HEK293 (cell line): ENCODE data around the gene PALMD.

ENCODE experiments used
- BCL11B ChIP-seq: fragments of 450-650 bp; formaldehyde crosslinking; IDR thresholded peaks from 2 replicates; pipeline ENCODE4 v1.5.1; 2016; ENCODE audit warnings: low read depth, missing biosample characterization, missing genetic modification characterization
- EGR2 ChIP-seq: fragments of 450-650 bp; formaldehyde crosslinking; IDR thresholded peaks from 2 replicates; pipeline ENCODE4 v1.5.1; 2016; ENCODE audit warnings: low read depth, missing biosample characterization, missing genetic modification characterization
- MYNN ChIP-seq: fragments of 450-650 bp; formaldehyde crosslinking; IDR thresholded peaks from 2 replicates; pipeline ENCODE4 v1.5.1; 2016; ENCODE audit warnings: missing biosample characterization, missing genetic modification characterization, borderline replicate concordance
- REPIN1 ChIP-seq: fragments of 450-650 bp; formaldehyde crosslinking; IDR thresholded peaks from 2 replicates; pipeline ENCODE4 v1.5.1; 2017; ENCODE audit warnings: missing biosample characterization, missing genetic modification characterization, low read depth
- ZBTB1 ChIP-seq: fragments of 450-650 bp; formaldehyde crosslinking; IDR thresholded peaks from 2 replicates; pipeline ENCODE4 v1.5.1; 2016; ENCODE audit warnings: missing biosample characterization, missing genetic modification characterization
- ZNF391 ChIP-seq: fragments of 450-650 bp; formaldehyde crosslinking; IDR thresholded peaks from 2 replicates; pipeline ENCODE4 v1.5.1; 2016; ENCODE audit warnings: low read depth, missing biosample characterization, missing genetic modification characterization, borderline replicate concordance
- ZNF394 ChIP-seq: fragments of 450-650 bp; formaldehyde crosslinking; IDR thresholded peaks from 2 replicates; pipeline ENCODE4 v1.5.1; 2016; ENCODE audit warnings: missing biosample characterization, missing genetic modification characterization, mild to moderate bottlenecking, moderate library complexity, borderline replicate concordance
- ZSCAN30 ChIP-seq: fragments of 450-650 bp; IDR thresholded peaks from 2 replicates; pipeline ENCODE4 v1.5.1; 2018; ENCODE audit warnings: missing biosample characterization, mild to moderate bottlenecking, missing genetic modification characterization, moderate library complexity
- TF ChIP-seq, protein P1 (sequence below): fragments of 450-650 bp; formaldehyde crosslinking; IDR thresholded peaks from 2 replicates; pipeline ENCODE4 v1.5.1; 2016; ENCODE audit warnings: missing biosample characterization, missing genetic modification characterization
- TF ChIP-seq, protein P2 (sequence below): fragments of 450-650 bp; formaldehyde crosslinking; IDR thresholded peaks from 2 replicates; pipeline ENCODE4 v1.5.1; 2017; ENCODE audit warnings: missing biosample characterization, missing genetic modification characterization
- TF ChIP-seq, protein P3 (sequence below): fragments of 450-650 bp; formaldehyde crosslinking; IDR thresholded peaks from 2 replicates; pipeline ENCODE4 v1.5.1; 2016; ENCODE audit warnings: missing biosample characterization, missing genetic modification characterization
- TF ChIP-seq, protein P4 (sequence below): fragments of 450-650 bp; formaldehyde crosslinking; IDR thresholded peaks from 2 replicates; pipeline ENCODE4 v1.5.1; 2016; ENCODE audit warnings: missing biosample characterization, missing genetic modification characterization
- TF ChIP-seq, protein P5 (sequence below): fragments of 450-650 bp; formaldehyde crosslinking; IDR thresholded peaks from 2 replicates; pipeline ENCODE4 v1.5.1; 2016; ENCODE audit warnings: missing biosample characterization, missing genetic modification characterization

DNA sequence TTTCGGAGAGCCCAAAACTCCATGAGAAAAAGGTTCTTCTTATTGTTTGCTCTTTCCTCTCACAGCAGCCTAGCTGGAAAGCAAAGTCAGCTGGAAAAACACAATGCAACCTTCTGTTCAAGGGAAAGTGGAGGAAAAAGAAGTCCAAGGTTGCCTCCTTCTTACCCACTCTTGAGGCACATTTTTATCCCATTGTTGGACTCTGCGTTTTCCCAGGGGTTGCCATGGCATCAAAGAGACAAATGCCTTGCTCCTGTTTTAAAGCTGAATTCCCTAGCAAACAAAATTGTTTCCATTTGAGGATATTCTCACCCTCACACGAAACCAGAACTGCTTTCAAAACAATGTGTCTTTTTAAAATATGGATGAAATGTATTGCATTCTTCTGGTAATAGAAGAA is 45.1 kb upstream of the PALMD start:
- no peak for TF ChIP-seq EGR2 (tag by site-specific recombination)
- TF ChIP-seq MYNN (tag by site-specific recombination), result no peak
- no peak for TF ChIP-seq ZNF391 (tag by site-specific recombination)
- no peak for TF ChIP-seq BCL11B (tag by site-specific recombination)
- TF ChIP-seq, protein P1, sequence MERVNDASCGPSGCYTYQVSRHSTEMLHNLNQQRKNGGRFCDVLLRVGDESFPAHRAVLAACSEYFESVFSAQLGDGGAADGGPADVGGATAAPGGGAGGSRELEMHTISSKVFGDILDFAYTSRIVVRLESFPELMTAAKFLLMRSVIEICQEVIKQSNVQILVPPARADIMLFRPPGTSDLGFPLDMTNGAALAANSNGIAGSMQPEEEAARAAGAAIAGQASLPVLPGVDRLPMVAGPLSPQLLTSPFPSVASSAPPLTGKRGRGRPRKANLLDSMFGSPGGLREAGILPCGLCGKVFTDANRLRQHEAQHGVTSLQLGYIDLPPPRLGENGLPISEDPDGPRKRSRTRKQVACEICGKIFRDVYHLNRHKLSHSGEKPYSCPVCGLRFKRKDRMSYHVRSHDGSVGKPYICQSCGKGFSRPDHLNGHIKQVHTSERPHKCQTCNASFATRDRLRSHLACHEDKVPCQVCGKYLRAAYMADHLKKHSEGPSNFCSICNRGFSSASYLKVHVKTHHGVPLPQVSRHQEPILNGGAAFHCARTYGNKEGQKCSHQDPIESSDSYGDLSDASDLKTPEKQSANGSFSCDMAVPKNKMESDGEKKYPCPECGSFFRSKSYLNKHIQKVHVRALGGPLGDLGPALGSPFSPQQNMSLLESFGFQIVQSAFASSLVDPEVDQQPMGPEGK (tag by site-specific recombination), result no peak
- TF ChIP-seq REPIN1 (tag by site-specific recombination), result no peak
- TF ChIP-seq, protein P2, sequence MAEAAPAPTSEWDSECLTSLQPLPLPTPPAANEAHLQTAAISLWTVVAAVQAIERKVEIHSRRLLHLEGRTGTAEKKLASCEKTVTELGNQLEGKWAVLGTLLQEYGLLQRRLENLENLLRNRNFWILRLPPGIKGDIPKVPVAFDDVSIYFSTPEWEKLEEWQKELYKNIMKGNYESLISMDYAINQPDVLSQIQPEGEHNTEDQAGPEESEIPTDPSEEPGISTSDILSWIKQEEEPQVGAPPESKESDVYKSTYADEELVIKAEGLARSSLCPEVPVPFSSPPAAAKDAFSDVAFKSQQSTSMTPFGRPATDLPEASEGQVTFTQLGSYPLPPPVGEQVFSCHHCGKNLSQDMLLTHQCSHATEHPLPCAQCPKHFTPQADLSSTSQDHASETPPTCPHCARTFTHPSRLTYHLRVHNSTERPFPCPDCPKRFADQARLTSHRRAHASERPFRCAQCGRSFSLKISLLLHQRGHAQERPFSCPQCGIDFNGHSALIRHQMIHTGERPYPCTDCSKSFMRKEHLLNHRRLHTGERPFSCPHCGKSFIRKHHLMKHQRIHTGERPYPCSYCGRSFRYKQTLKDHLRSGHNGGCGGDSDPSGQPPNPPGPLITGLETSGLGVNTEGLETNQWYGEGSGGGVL (tag by site-specific recombination), result no peak
- TF ChIP-seq, protein P3, sequence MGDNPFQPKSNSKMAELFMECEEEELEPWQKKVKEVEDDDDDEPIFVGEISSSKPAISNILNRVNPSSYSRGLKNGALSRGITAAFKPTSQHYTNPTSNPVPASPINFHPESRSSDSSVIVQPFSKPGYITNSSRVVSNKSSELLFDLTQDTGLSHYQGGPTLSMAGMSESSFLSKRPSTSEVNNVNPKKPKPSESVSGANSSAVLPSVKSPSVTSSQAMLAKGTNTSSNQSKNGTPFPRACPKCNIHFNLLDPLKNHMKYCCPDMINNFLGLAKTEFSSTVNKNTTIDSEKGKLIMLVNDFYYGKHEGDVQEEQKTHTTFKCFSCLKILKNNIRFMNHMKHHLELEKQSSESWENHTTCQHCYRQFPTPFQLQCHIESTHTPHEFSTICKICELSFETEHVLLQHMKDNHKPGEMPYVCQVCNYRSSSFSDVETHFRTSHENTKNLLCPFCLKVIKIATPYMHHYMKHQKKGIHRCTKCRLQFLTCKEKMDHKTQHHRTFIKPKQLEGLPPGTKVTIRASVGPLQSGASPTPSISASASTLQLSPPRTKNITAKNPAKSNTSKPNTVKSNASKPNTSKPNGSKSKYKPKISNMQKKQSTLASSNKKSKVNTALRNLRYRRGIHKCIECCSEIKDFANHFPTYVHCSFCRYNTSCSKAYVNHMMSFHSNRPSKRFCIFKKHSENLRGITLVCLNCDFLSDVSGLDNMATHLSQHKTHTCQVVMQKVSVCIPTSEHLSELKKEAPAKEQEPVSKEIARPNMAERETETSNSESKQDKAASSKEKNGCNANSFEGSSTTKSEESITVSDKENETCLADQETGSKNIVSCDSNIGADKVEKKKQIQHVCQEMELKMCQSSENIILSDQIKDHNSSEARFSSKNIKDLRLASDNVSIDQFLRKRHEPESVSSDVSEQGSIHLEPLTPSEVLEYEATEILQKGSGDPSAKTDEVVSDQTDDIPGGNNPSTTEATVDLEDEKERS, result no peak
- no peak for TF ChIP-seq ZSCAN30 (tag by site-specific recombination)
- no peak for TF ChIP-seq ZBTB1 (tag by site-specific recombination)
- TF ChIP-seq, protein P4, sequence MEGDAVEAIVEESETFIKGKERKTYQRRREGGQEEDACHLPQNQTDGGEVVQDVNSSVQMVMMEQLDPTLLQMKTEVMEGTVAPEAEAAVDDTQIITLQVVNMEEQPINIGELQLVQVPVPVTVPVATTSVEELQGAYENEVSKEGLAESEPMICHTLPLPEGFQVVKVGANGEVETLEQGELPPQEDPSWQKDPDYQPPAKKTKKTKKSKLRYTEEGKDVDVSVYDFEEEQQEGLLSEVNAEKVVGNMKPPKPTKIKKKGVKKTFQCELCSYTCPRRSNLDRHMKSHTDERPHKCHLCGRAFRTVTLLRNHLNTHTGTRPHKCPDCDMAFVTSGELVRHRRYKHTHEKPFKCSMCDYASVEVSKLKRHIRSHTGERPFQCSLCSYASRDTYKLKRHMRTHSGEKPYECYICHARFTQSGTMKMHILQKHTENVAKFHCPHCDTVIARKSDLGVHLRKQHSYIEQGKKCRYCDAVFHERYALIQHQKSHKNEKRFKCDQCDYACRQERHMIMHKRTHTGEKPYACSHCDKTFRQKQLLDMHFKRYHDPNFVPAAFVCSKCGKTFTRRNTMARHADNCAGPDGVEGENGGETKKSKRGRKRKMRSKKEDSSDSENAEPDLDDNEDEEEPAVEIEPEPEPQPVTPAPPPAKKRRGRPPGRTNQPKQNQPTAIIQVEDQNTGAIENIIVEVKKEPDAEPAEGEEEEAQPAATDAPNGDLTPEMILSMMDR (tag by site-specific recombination), result no peak
- no peak for TF ChIP-seq ZNF394 (tag by site-specific recombination)
- TF ChIP-seq, protein P5, sequence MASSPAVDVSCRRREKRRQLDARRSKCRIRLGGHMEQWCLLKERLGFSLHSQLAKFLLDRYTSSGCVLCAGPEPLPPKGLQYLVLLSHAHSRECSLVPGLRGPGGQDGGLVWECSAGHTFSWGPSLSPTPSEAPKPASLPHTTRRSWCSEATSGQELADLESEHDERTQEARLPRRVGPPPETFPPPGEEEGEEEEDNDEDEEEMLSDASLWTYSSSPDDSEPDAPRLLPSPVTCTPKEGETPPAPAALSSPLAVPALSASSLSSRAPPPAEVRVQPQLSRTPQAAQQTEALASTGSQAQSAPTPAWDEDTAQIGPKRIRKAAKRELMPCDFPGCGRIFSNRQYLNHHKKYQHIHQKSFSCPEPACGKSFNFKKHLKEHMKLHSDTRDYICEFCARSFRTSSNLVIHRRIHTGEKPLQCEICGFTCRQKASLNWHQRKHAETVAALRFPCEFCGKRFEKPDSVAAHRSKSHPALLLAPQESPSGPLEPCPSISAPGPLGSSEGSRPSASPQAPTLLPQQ (tag by site-specific recombination), result no peak
